GM12875 (cell line): ENCODE measurements around the gene PRICKLE3.

Experiments
- H3K4me3 ChIP-seq: one replicate; pipeline ENCODE4 v1.5.1; 2011; ENCODE audit warnings: low read depth, low read length, control low read depth
- CTCF ChIP-seq: IDR thresholded peaks from 2 replicates; pipeline ENCODE4 v1.5.1; 2011; ENCODE audit warnings: low read depth, mild to moderate bottlenecking, control low read depth, inconsistent platforms, low read length, moderate library complexity, borderline replicate concordance; ENCODE audit not compliant: insufficient read depth

The PRICKLE3 gene

GRCh38 chrX:49179358-49179757 lies 6.8 kb downstream of the PRICKLE3 start:
- TF ChIP-seq CTCF: no peak

GRCh38 chrX:49178537-49178936 lies 7.6 kb downstream of the PRICKLE3 start:
- H3K4me3 ChIP-seq: no peak overlapping the region
- no peak for TF ChIP-seq CTCF

More at GRCh38 chrX:49179358-49179757, 6.8 kb downstream of the PRICKLE3 start:
- H3K4me3 ChIP-seq: no peak overlapping the region

GRCh38 chrX:49177873-49178480 lies 8.2 kb downstream of the PRICKLE3 start:
- no peak for TF ChIP-seq CTCF

GRCh38 chrX:49177338-49177833 lies 8.8 kb downstream of the PRICKLE3 start:
- no peak for TF ChIP-seq CTCF
- H3K4me3 ChIP-seq: no peak overlapping the region

More at GRCh38 chrX:49177873-49178480, 8.2 kb downstream of the PRICKLE3 start:
- H3K4me3 ChIP-seq: no peak overlapping the region

GRCh38 chrX:49176421-49177326 lies 9.5 kb downstream of the PRICKLE3 start:
- no peak for TF ChIP-seq CTCF
- H3K4me3 ChIP-seq: no peak overlapping the region

GRCh38 chrX:49175435-49176274 lies 10.5 kb downstream of the PRICKLE3 start:
- TF ChIP-seq CTCF: no peak
- H3K4me3 ChIP-seq: no peak overlapping the region
